B cell (primary cell): ENCODE measurements around the gene STOML3. TPM values are rescaled to one million over a fixed set of nuclear protein-coding genes. Genes with fewer than 3 reads are reported as not detected.

Source experiments
- ATAC-seq: fragments of 200-7000 bp; cut with Tn5 transposase; one replicate; pipeline ENCODE4 v1.10.0; 2021; ENCODE audit warnings: low read depth, mild to moderate bottlenecking, moderate number of reproducible peaks, moderate library complexity
- CTCF ChIA-PET: fragments of 350-600 bp; sonication (Branson Sonifier 250); formaldehyde crosslinking; loops from one replicate; lab custom pipeline; 2021; ENCODE audit warnings: antibody characterized with exemption, inconsistent platforms; lab: Charles Lee
- POLR2A ChIA-PET: fragments of 350-600 bp; sonication (Branson Sonifier 250); formaldehyde crosslinking; loops from one replicate; lab custom pipeline; 2021; ENCODE audit warnings: antibody characterized with exemption; lab: Charles Lee
- DNase-seq: peaks from one replicate; pipeline ENCODE4 v3.0.0; 2013
- H2AFZ ChIP-seq: 2 replicates; pipeline ENCODE4 v1.6.1; 2012; ENCODE audit warnings: mild to moderate bottlenecking, low read depth, low read length; ENCODE audit not compliant: insufficient read depth, poor library complexity, severe bottlenecking
- H3K27ac ChIP-seq, 2 donors: 1 replicate in 1 of 2; 2 replicates in 1 of 2; pipeline ENCODE4 v1.5.1; 2012 to 2013; ENCODE audit warnings: low read length in 2 of 2, mild to moderate bottlenecking in 2 of 2, moderate library complexity in 1 of 2
- H3K27me3 ChIP-seq, 4 experiments: fragments of 200-600 bp in 1 of 4; sonication (generic) in 1 of 4; replicated peaks in 1 of 4; 1 replicate in 2 of 4; 2 replicates in 2 of 4; pipeline versions ENCODE4 v1.6.1 to v1.7.0; 2013 to 2016; ENCODE audit warnings: low read length in 3 of 4, mild to moderate bottlenecking in 2 of 4, mixed read lengths in 1 of 4, moderate library complexity in 1 of 4; ENCODE audit not compliant: insufficient read depth in 4 of 4, control insufficient read depth in 3 of 4; ENCODE audit errors: control extremely low read depth in 1 of 4
- H3K36me3 ChIP-seq, 2 experiments: replicated peaks in 1 of 2; 1 replicate in 1 of 2; 2 replicates in 1 of 2; pipeline versions ENCODE4 v1.6.1 to v1.7.1; 2013; ENCODE audit warnings: low read length in 1 of 2; ENCODE audit not compliant: insufficient read depth in 2 of 2, control insufficient read depth in 1 of 2; ENCODE audit errors: control extremely low read depth in 1 of 2, extremely low read depth in 1 of 2
- H3K4me1 ChIP-seq, 2 donors: fragments of 200-600 bp in 1 of 2; sonication (generic) in 1 of 2; 1 replicate in 1 of 2; 2 replicates in 1 of 2; pipeline versions ENCODE4 v1.5.1 to v1.6.1; 2013 to 2017; ENCODE audit warnings: low read length in 2 of 2; ENCODE audit not compliant: control insufficient read depth in 2 of 2, insufficient read depth in 2 of 2
- H3K4me2 ChIP-seq: replicated peaks from 2 replicates; pipeline ENCODE3; 2012; ENCODE audit warnings: mild to moderate bottlenecking, low read depth, low read length; ENCODE audit not compliant: poor library complexity, severe bottlenecking
- H3K4me3 ChIP-seq, 5 experiments: fragments of 200-600 bp in 1 of 5; sonication (generic) in 1 of 5; 1 replicate in 3 of 5; 2 replicates in 2 of 5; pipeline versions ENCODE4 v1.5.1 to v1.7.0; 2011 to 2016; ENCODE audit warnings: low read length in 4 of 5, mild to moderate bottlenecking in 4 of 5, low read depth in 2 of 5, control low read depth in 1 of 5, moderate library complexity in 1 of 5; ENCODE audit not compliant: insufficient read depth in 1 of 5; ENCODE audit errors: control extremely low read depth in 1 of 5, extremely low read depth in 1 of 5
- H3K79me2 ChIP-seq: fragments of 200-600 bp; sonication (generic); one replicate; pipeline ENCODE4 v1.6.0; 2016; ENCODE audit warnings: low read length; ENCODE audit not compliant: control insufficient read depth, insufficient read depth
- H3K9ac ChIP-seq: fragments of 200-600 bp; sonication (generic); 2 replicates; pipeline ENCODE4 v1.6.1; 2017; ENCODE audit warnings: mild to moderate bottlenecking, low read length, moderate library complexity
- H3K9me3 ChIP-seq, 3 donors: one replicate each; pipeline versions ENCODE4 v1.6.1 to v1.7.1; 2013; ENCODE audit warnings: low read length in 2 of 3; ENCODE audit not compliant: control insufficient read depth in 2 of 3, insufficient read depth in 1 of 3; ENCODE audit errors: control extremely low read depth in 1 of 3
- H4K20me1 ChIP-seq: 2 replicates; pipeline ENCODE4 v1.6.0; 2012; ENCODE audit warnings: mild to moderate bottlenecking, low read length; ENCODE audit not compliant: insufficient read depth, control insufficient read depth, poor library complexity, severe bottlenecking
- H3K27ac Mint-ChIP-seq: one replicate; pipeline ENCODE4 v1.8.0; 2021; ENCODE audit warnings: mixed read lengths
- H3K27me3 Mint-ChIP-seq: one replicate; pipeline ENCODE4 v1.8.0; 2021; ENCODE audit warnings: mixed read lengths
- H3K4me1 Mint-ChIP-seq: one replicate; pipeline ENCODE4 v1.8.0; 2021; ENCODE audit warnings: mixed read lengths
- H3K4me3 Mint-ChIP-seq: one replicate; pipeline ENCODE4 v1.8.0; 2021; ENCODE audit warnings: mixed read lengths
- H3K9me3 Mint-ChIP-seq: one replicate; pipeline ENCODE4 v1.8.0; 2022; ENCODE audit warnings: mixed read lengths; ENCODE audit not compliant: insufficient read depth
- CTCF ChIP-seq: fragments of 200-600 bp; IDR thresholded peaks from one replicate; pipeline ENCODE4 v1.8.0; 2022; ENCODE audit warnings: antibody characterized with exemption, mild to moderate bottlenecking
- EZH2 ChIP-seq: IDR thresholded peaks from 2 replicates; pipeline ENCODE4 v1.6.1; 2012; ENCODE audit warnings: borderline replicate concordance, low read depth, mild to moderate bottlenecking, moderate library complexity, low read length; ENCODE audit not compliant: insufficient read depth, poor library complexity, severe bottlenecking
- WGBS: methylation state at CpG from one replicate; pipeline ENCODE4 v1.1.5; 2013; ENCODE audit warnings: missing lambda C conversion rate; ENCODE audit not compliant: insufficient coverage; 5-methylcytosine and 5-hydroxymethylcytosine counted together
- intact Hi-C: fragments of 100-400 bp; cut with micrococcal nuclease; formaldehyde crosslinking; loops from one replicate; pipeline ENCODE4 v1.10.0; 2022
- polyA plus RNA-seq: library from polyadenylated mRNA; depleted of rRNA; stranded (reverse); fragments of >200 nt; gene quantifications from 2 replicates; pipeline ENCODE4 v1.2.3, GENCODE V29; 2012
- total RNA-seq, 2 donors: library from RNA; stranded (reverse); fragments of 120-200 nt in 1 of 2; gene quantifications; 1 replicate in 1 of 2; 2 replicates in 1 of 2; pipeline versions ENCODE4 v1.2.3 to v1.2.4, GENCODE V29; 2013 to 2022

The STOML3 gene
- total and polyA plus RNA-seq, 2 donors (not counting 1 experiment from before 2014, with no cell fraction given), result not detected

GRCh38 chr13:38954844-38955243, 35.8 kb downstream of the STOML3 start:
- H3K4me1 ChIP-seq, result no peaks in the 10 kb centered on the region
- H3K9me3 ChIP-seq, result peaks cover 0 to 1% (median 0%) of the 10 kb centered on the region in 3 donors
- H3K79me2 ChIP-seq, result no peaks in the 10 kb centered on the region
- H4K20me1 ChIP-seq, result no peaks in the 10 kb centered on the region
- H3K27me3 Mint-ChIP-seq, result peaks cover 9% of the 10 kb centered on the region
- H3K4me3 ChIP-seq, result no peak overlapping the region
- peaks cover 2% of the 10 kb centered on the region for H3K9me3 Mint-ChIP-seq
- no peaks in the 10 kb centered on the region for H3K36me3 ChIP-seq
- H2AFZ ChIP-seq, result no peak overlapping the region
- no peaks in the 10 kb centered on the region for H3K27me3 ChIP-seq
- no peak overlapping the region for H3K4me2 ChIP-seq
- no peak for TF ChIP-seq CTCF
- TF ChIP-seq EZH2, result no peak
- no peak overlapping the region for H3K4me3 Mint-ChIP-seq
- H3K27ac ChIP-seq, result no peak overlapping the region
- H3K9ac ChIP-seq, result no peak overlapping the region
- no peak for DNase-seq
- H3K27ac Mint-ChIP-seq, result no peak overlapping the region
- H3K4me1 Mint-ChIP-seq, result no peaks in the 10 kb centered on the region
- POLR2A ChIA-PET, result no interaction called here
- no peak for ATAC-seq
- intact Hi-C loops, result no loop called here
- CTCF ChIA-PET, result no interaction called here

GRCh38 chr13:38954291-38954690, 36.3 kb downstream of the STOML3 start:
- TF ChIP-seq CTCF (no peak), EZH2 (no peak)
- no peak overlapping the region for H2AFZ ChIP-seq
- WGBS, result 33% methylated on average over 1 of the region's 2 CpGs
- ChIA-PET POLR2A (no interaction called here), CTCF (no interaction called here)
- H3K4me1 ChIP-seq, result no peaks in the 10 kb centered on the region
- no peaks in the 10 kb centered on the region for H4K20me1 ChIP-seq
- no peaks in the 10 kb centered on the region for H3K9me3 ChIP-seq
- Mint-ChIP-seq H3K4me3 (no peak overlapping the region), H3K4me1 (no peaks in the 10 kb centered on the region), H3K27ac (no peak overlapping the region), H3K27me3 (peaks cover 10% of the 10 kb centered on the region), H3K9me3 (peaks cover 2% of the 10 kb centered on the region)
- H3K4me3 ChIP-seq, result no peak overlapping the region
- DNase-seq (no peak), ATAC-seq (no peak)
- no peaks in the 10 kb centered on the region for H3K36me3 ChIP-seq
- no peak overlapping the region for H3K4me2 ChIP-seq
- no peak overlapping the region for H3K27ac ChIP-seq
- no peaks in the 10 kb centered on the region for H3K79me2 ChIP-seq
- no peaks in the 10 kb centered on the region for H3K27me3 ChIP-seq
- H3K9ac ChIP-seq, result no peak overlapping the region
- intact Hi-C loops, result no loop called here
